ENCODE measurements around the gene PSMA8.
"Not testable (repeated sequence)": the region's sequence is repeated elsewhere in the genome, so short reads cannot be mapped to it uniquely, and the experiment has no call there.

Gene PSMA8

GRCh38 chr18:26192233-26192632 is 58.6 kb downstream of the PSMA8 start:
- TF ChIP-seq ESRRG (CRISPR knock-in tag; IDR thresholded peaks at IDR 0.05): no peak
- TF ChIP-seq CSRNP3 (CRISPR knock-in tag; IDR thresholded peaks at IDR 0.05): no peak
- no peak for TF ChIP-seq ZFP3 (CRISPR knock-in tag; IDR thresholded peaks at IDR 0.05)
- no peak for ATAC-seq

- no peak for TF ChIP-seq SNAI2 (CRISPR knock-in tag; IDR thresholded peaks at IDR 0.05)
- no peak for TF ChIP-seq ZC3H10 (CRISPR knock-in tag; IDR thresholded peaks at IDR 0.05)
- no peak for TF ChIP-seq BACH2 (CRISPR knock-in tag; IDR thresholded peaks at IDR 0.05; ENCODE audit: borderline replicate concordance)
- TF ChIP-seq OSR1 (CRISPR knock-in tag; IDR thresholded peaks at IDR 0.05): no peak
- TF ChIP-seq CSRNP3 (CRISPR knock-in tag; IDR thresholded peaks at IDR 0.05): no peak
- no peak for TF ChIP-seq ZFP3 (CRISPR knock-in tag; IDR thresholded peaks at IDR 0.05)
- no peak for TF ChIP-seq PPARA (CRISPR knock-in tag; IDR thresholded peaks at IDR 0.05; ENCODE audit: borderline replicate concordance)
- no peak for TF ChIP-seq RARB (CRISPR knock-in tag; IDR thresholded peaks at IDR 0.05)
- TF ChIP-seq TSHZ2 (CRISPR knock-in tag; IDR thresholded peaks at IDR 0.05): no peak
- no peak for TF ChIP-seq TOX (CRISPR knock-in tag; IDR thresholded peaks at IDR 0.05; ENCODE audit: borderline replicate concordance)
- no peak for TF ChIP-seq GLIS3 (CRISPR knock-in tag; IDR thresholded peaks at IDR 0.05)
- TF ChIP-seq PATZ1 (CRISPR knock-in tag; IDR thresholded peaks at IDR 0.05; ENCODE audit: borderline replicate concordance): no peak
- no peak for TF ChIP-seq ISL1 (CRISPR knock-in tag; IDR thresholded peaks at IDR 0.05)
- TF ChIP-seq ZNF8 (CRISPR knock-in tag; IDR thresholded peaks at IDR 0.05): no peak
- TF ChIP-seq CREB5 (CRISPR knock-in tag; IDR thresholded peaks at IDR 0.05; ENCODE audit: low read depth): no peak
- no peak for ATAC-seq
These were observed 62.9 kb downstream of the PSMA8 start for GRCh38 chr18:26196605-26197004.

GRCh38 chr18:26202001-26202400 is 68.3 kb downstream of the PSMA8 start:
- ATAC-seq: not testable (repeated sequence)

GRCh38 chr18:26205318-26205717 is 71.6 kb downstream of the PSMA8 start:
- TF ChIP-seq ARNTL (CRISPR knock-in tag; IDR thresholded peaks at IDR 0.05; ENCODE audit: borderline replicate concordance, low read depth): no peak
- TF ChIP-seq RARB (CRISPR knock-in tag; IDR thresholded peaks at IDR 0.05): no peak
- TF ChIP-seq GLIS3 (CRISPR knock-in tag; IDR thresholded peaks at IDR 0.05): no peak
- no peak for TF ChIP-seq BACH2 (CRISPR knock-in tag; IDR thresholded peaks at IDR 0.05; ENCODE audit: borderline replicate concordance)
- TF ChIP-seq OSR1 (CRISPR knock-in tag; IDR thresholded peaks at IDR 0.05): no peak
- TF ChIP-seq CSRNP3 (CRISPR knock-in tag; IDR thresholded peaks at IDR 0.05): no peak
- TF ChIP-seq SNAI2 (CRISPR knock-in tag; IDR thresholded peaks at IDR 0.05): no peak
- TF ChIP-seq ZFP30 (CRISPR knock-in tag; IDR thresholded peaks at IDR 0.05): no peak
- TF ChIP-seq ZNF565 (CRISPR knock-in tag; conservative IDR thresholded peaks at IDR 0.05; ENCODE audit: low read depth): no peak
- no peak for TF ChIP-seq POU6F1 (CRISPR knock-in tag; IDR thresholded peaks at IDR 0.05; ENCODE audit: borderline replicate concordance, low read depth)
- no peak for TF ChIP-seq TCF4 (CRISPR knock-in tag; IDR thresholded peaks at IDR 0.05; ENCODE audit: borderline replicate concordance)
- TF ChIP-seq ZNF70 (CRISPR knock-in tag; IDR thresholded peaks at IDR 0.05): no peak
- ATAC-seq: no peak

Data from SK-N-SH treated with all-trans-retinoic acid at 6 μM for 48 hours (cell line).